Spleen (tissue), 10 donors: ENCODE results near the gene MAGEB17. TPM values are rescaled to one million over a fixed set of nuclear protein-coding genes. Genes with fewer than 3 reads are reported as not detected.

Experiments used
- polyA plus RNA-seq, 3 donors: library from polyadenylated mRNA; stranded (reverse); fragments of 200-250 nt; gene quantifications; one replicate each; pipeline ENCODE4 v1.2.1, GENCODE V29; 2013
- total RNA-seq, 7 donors: library from RNA; depleted of rRNA in 3 of 7; stranded (reverse); fragments of >200 nt in 3 of 7; fragmentation: NEBNext Ultra II Directional in 4 of 7; extraction: Animal tissue kit (Norgen Biotek cat#: 25700) in 4 of 7; gene quantifications; one replicate each; pipeline versions ENCODE4 v1.1.0 to v1.2.1, GENCODE V29; 2016 to 2021
- donor health status: healthy with polysubstance abuse.
- donor health status: DM: no; HTN: no; CAD: no; lungs with moderate emphysema.
- donor health status: DM: no; HTN: no; CAD: no.
- donor health status: Bipolar disorder and iron deficiency.
- donor health status: healthy.
- donor health status: DM: no; HTN: no; CAD: no.
- donor health status: DM: yes; HTN: yes; CAD: no.

MAGEB17 gene
- total and polyA plus RNA-seq, 10 donors = 0.05 to 0.25 (median 0.06) TPM; not detected in 6

Other genes starting within 250 kb of the MAGEB17 start
- gene GRPR, start 43.9 kb upstream of the MAGEB17 start, total RNA-seq = under 1 TPM in 3 of 7 donors, not detected in 4; 0.13 to 0.47 (median 0.33) TPM
- under 1 TPM in 1 of 3 donors, not detected in 2; 0.06 TPM for gene GRPR, start 43.9 kb upstream of the MAGEB17 start, polyA plus RNA-seq